Pancreas (tissue), 10 donors: Measurements from ENCODE around the gene SPOCK1. TPM values are rescaled to one million over a fixed set of nuclear protein-coding genes. Genes with fewer than 3 reads are reported as not detected.
A peak's percentile ranks its signal among the peaks of the same experiment; 100 is the strongest.
"Not testable (repeated sequence)": the region's sequence is repeated elsewhere in the genome, so short reads cannot be mapped to it uniquely, and the experiment has no call there.

Experiments
- ATAC-seq, 4 donors: fragments of 200-7000 bp; cut with Tn5 transposase; one replicate each; pipeline versions ENCODE4 v1.8.0 to v1.9.1; 2020; ENCODE audit warnings: mild to moderate bottlenecking in 4 of 4, moderate library complexity in 4 of 4
- DNase-seq, 6 donors: peaks; one replicate each; pipeline ENCODE4 v3.0.0-alpha.2; 2020
- FAIRE-seq: peaks from 2 replicates; lab custom pipeline; 2012; peaks lifted over from hg19 to GRCh38; lab: Jason Lieb, UNC
- H3K27ac ChIP-seq, 4 donors: fragments of 200-600 bp; sonication (generic); 1 replicate in 3 of 4; 2 replicates in 1 of 4; pipeline versions ENCODE4 v1.5.0 to v1.8.0; 2020
- H3K27me3 ChIP-seq, 4 donors: fragments of 200-600 bp; one replicate each; pipeline ENCODE4 v1.8.0; 2021
- H3K36me3 ChIP-seq, 3 donors: fragments of 200-600 bp; sonication (generic) in 1 of 3; one replicate each; pipeline versions ENCODE4 v1.5.0 to v1.8.0; 2020 to 2021
- H3K4me1 ChIP-seq, 3 donors: fragments of 200-600 bp; one replicate each; pipeline ENCODE4 v1.8.0; 2021
- H3K4me3 ChIP-seq, 4 donors: fragments of 200-600 bp; sonication (generic) in 2 of 4; one replicate each; pipeline versions ENCODE4 v1.5.0 to v1.8.0; 2020 to 2021
- H3K9me3 ChIP-seq, 4 donors: fragments of 200-600 bp; one replicate each; pipeline ENCODE4 v1.8.0; 2021
- WGBS, 2 donors: extraction: QIAGEN DNeasy Blood & Tissue Kit; methylation state at CpG; one replicate each; pipeline ENCODE4 v1.1.7; 2013; 5-methylcytosine and 5-hydroxymethylcytosine counted together
- intact Hi-C, 3 donors: fragments of 100-400 bp; cut with DNase I; formaldehyde crosslinking; loops; one replicate each; pipeline versions ENCODE4 v1.11.1 to v1.14.2; 2022
- polyA plus RNA-seq, 2 donors: library from polyadenylated mRNA; stranded (reverse); fragments of 200-250 nt; gene quantifications; one replicate each; pipeline ENCODE4 v1.2.3, GENCODE V29; 2013
- total RNA-seq, 6 donors: library from RNA; stranded (reverse); fragmentation: NEBNext Ultra II Directional in 4 of 6; extraction: Animal tissue kit (Norgen Biotek cat#: 25700) in 4 of 6; gene quantifications; one replicate each; pipeline versions ENCODE4 v1.2.1 to v1.2.4, GENCODE V29; 2021 to 2023
- TF ChIP-seq, protein P1 (sequence below), 4 donors: fragments of 200-600 bp; sonication (generic) in 3 of 4; IDR thresholded peaks; one replicate each; pipeline versions ENCODE4 v1.5.0 to v1.8.0; 2021; ENCODE audit warnings: antibody characterized with exemption in 4 of 4
- donor health status: healthy with polysubstance abuse.
- donor health status: DM: no; HTN: no; CAD: no; lungs with moderate emphysema.
- donor health status: DM: no; HTN: no; CAD: no.
- donor health status: control.
- donor health status: control.
- donor health status: Bipolar disorder and iron deficiency.
- donor health status: DM: yes; HTN: yes; CAD: no.
- donor health status: DM: no; HTN: no; CAD: no.
- donor health status: DM: no; HTN: no; CAD: no.
- donor health status: DM: yes; HTN: yes; CAD: no.

The SPOCK1 gene
- total and polyA plus RNA-seq, 8 donors = 1.7 to 16.5 (median 5.3) TPM

DNA sequence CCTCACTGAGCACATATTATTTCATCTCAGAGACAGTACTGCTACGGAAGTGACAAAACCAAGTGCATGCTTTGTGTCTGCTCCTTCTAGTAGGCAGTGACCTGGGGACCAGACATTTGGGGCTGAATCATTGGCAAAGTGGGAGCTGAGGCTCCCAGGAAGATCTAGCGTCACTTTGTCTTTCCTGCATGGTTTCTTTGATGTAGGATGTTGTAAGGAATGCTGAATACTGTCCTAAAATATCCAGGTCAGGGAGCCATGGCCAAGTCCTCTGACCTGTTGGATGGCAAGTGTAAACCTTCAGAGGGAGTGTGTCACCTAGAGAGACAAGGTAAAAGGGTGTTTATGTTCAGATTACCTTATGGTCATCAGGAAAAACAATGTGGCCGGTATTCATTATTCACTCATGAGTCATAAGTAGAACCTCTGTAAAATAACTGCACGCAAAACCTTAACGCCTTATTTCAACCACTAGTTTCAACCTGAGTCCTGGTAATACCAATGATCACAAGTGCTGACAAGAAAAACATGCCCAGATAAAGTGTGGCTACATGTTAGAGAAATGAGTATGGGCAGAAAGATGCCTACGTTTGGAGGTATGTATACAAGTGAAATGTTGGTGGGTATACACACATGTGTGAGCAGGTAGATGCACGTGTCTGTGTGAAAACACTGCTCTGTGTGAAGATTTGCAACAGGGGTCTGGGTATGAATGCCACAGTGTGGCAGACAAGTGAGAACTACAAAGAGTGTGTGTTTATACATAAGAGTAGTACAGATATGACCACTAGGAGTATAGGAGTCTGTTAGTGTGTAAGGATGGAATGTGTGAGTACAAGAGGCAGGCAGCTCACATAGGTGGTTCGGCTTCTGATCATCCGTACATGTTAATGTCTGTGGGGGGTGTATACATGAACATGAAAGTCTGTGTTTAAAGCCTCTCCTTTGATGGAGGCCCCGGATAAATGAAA is 263.9 kb downstream of the SPOCK1 start:
- 92 to 94% methylated on average over 10 of the region's 10 CpGs for WGBS, 2 donors
- ATAC-seq (no peak), DNase-seq (no peak), FAIRE-seq (no peak)
- Histone ChIP-seq H3K27me3 (no peaks in the 10 kb centered on the region), H3K9me3 (no peaks in the 10 kb centered on the region), H3K27ac (no peak overlapping the region), H3K4me3 (no peak overlapping the region), H3K36me3 (no peaks in the 10 kb centered on the region), H3K4me1 (no peaks in the 10 kb centered on the region)
- TF ChIP-seq, protein P1, sequence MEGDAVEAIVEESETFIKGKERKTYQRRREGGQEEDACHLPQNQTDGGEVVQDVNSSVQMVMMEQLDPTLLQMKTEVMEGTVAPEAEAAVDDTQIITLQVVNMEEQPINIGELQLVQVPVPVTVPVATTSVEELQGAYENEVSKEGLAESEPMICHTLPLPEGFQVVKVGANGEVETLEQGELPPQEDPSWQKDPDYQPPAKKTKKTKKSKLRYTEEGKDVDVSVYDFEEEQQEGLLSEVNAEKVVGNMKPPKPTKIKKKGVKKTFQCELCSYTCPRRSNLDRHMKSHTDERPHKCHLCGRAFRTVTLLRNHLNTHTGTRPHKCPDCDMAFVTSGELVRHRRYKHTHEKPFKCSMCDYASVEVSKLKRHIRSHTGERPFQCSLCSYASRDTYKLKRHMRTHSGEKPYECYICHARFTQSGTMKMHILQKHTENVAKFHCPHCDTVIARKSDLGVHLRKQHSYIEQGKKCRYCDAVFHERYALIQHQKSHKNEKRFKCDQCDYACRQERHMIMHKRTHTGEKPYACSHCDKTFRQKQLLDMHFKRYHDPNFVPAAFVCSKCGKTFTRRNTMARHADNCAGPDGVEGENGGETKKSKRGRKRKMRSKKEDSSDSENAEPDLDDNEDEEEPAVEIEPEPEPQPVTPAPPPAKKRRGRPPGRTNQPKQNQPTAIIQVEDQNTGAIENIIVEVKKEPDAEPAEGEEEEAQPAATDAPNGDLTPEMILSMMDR (IDR thresholded peaks at IDR 0.05) = no peak
- intact Hi-C loops = no loop called here

DNA sequence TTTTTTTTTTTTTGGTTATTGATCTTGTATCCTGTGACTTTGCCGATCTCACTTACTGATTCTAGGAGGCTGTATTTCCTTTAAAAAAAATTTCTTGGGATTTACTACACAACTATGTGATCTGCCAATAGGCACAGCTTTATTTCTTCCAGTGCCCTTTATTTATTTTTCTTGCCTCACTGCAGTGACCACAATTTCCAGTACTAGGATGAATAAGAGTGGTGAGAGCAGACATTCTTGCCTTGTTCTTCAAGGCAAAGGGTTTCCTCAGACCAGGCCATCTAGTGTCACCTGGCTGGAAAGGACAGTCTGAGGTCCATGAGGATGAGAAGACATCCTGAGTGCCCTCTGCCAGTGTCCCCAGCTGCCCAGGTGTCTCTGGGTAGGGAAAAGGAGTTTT is 265.4 kb downstream of the SPOCK1 start:
- Histone ChIP-seq H3K27ac (no peak overlapping the region), H3K4me3 (no peak overlapping the region), H3K27me3 (no peaks in the 10 kb centered on the region), H3K4me1 (no peaks in the 10 kb centered on the region), H3K36me3 (no peaks in the 10 kb centered on the region), H3K9me3 (no peaks in the 10 kb centered on the region)
- TF ChIP-seq, protein P1 (IDR thresholded peaks at IDR 0.05) = no peak
- ATAC-seq (peak in 2 of 4 donors; percentile 46 to 54), FAIRE-seq (no peak), DNase-seq (no peak)
- 41 to 55% methylated on average over 1 of the region's 1 CpG for WGBS, 2 donors
- intact Hi-C loops = no loop called here

DNA sequence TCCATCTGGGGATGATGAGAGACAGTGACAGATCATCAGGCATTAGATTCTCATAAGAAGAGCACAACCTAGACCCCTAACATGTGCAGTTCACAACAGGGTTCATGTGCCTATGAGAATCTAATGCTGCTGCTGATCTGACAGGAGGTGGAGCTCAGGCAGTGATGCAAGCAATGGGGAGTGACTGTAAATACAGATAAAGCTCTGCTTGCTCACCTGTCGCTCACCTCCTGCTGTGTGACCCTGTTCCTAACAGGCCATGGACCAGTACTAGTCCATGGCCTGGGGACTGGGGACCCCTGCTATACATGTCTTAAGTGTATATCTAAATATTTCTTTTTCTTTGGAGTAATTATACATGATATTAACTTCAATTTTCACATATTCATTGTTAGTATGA is 265.8 kb downstream of the SPOCK1 start:
- ATAC-seq (peak; percentile 83 to 99 (median 93)), DNase-seq (peak in 5 of 6 donors; percentile 46 to 60 (median 50))
- WGBS, 2 donors = 33 to 36% methylated on average over 1 of the region's 1 CpG
- H3K9me3 ChIP-seq, H3K27me3 ChIP-seq, intact Hi-C loops, H3K27ac ChIP-seq, H3K36me3 ChIP-seq, FAIRE-seq, H3K4me1 ChIP-seq, H3K4me3 ChIP-seq: not testable (repeated sequence)

DNA sequence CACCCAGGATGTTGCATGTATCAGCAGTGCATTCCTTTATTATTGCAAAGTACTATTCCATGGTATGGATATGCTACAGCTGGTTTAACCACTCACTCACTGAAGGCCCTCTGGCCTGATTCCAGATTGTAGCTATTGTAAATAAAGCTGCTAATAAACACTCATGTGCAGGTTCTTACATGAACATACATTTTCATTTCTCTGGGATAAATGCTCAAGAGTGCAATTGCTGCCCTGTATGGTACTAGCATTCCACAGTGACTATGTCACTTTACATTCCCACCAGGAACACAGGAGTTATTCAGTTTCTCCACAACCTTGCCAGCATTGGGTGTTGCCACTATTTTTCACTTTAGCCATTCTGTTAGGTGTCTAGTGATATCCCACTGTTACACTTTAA is 267.6 kb downstream of the SPOCK1 start:
- DNase-seq (no peak), FAIRE-seq (no peak), ATAC-seq (no peak)
- Histone ChIP-seq H3K9me3 (no peaks in the 10 kb centered on the region), H3K4me3 (no peak overlapping the region), H3K27ac (no peak overlapping the region), H3K27me3 (no peaks in the 10 kb centered on the region), H3K36me3 (no peaks in the 10 kb centered on the region), H3K4me1 (no peaks in the 10 kb centered on the region)
- intact Hi-C loops = no loop called here
- TF ChIP-seq, protein P1 (IDR thresholded peaks at IDR 0.05) = no peak

DNA sequence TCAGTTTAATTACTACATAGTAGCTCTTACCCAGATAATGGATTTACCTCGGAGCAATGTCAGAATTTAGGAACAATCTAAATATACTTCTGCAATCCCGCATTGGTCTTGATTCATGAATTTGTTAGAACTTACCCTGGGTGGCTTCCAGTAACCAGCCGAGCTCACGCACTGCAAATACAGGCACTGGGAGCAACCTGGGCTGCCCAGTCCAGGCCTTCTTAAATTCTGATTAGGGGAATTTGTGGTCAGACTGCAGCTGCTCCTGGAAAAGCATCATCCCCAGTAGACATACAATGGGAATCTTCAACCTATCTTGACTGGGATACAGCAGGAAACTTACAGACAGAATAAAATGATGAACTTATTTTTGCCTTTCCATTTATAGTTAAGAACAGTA is 270.3 kb downstream of the SPOCK1 start:
- 84 to 91% methylated on average over 4 of the region's 4 CpGs for whole genome bisulfite sequencing, 2 donors
- no peaks in the 10 kb centered on the region for H3K9me3 ChIP-seq
- no peaks in the 10 kb centered on the region for H3K36me3 ChIP-seq
- ATAC-seq = no peak
- FAIRE-seq = no peak
- DNase-seq = no peak
- H3K4me1 ChIP-seq = no peaks in the 10 kb centered on the region
- TF ChIP-seq, protein P1 (IDR thresholded peaks at IDR 0.05) = no peak
- intact Hi-C loops = no loop called here
- H3K27me3 ChIP-seq = no peaks in the 10 kb centered on the region
- H3K27ac ChIP-seq = no peak overlapping the region
- no peak overlapping the region for H3K4me3 ChIP-seq
